ENCODE measurements around the gene XYLT1. TPM values are rescaled to one million over a fixed set of nuclear protein-coding genes. Genes with fewer than 3 reads are reported as not detected.

XYLT1 gene
- total RNA-seq, 1 experiment from 2014 or later: 14.5 TPM

- no peak overlapping the region for H3T11ph ChIP-seq (ENCODE audit: low read length)
- H3K79me1 ChIP-seq (ENCODE audit: insufficient read depth, low read depth, low read length, poor library complexity, severe bottlenecking): no peaks in the 10 kb centered on the region
- Mint-ChIP-seq H3K36me3 (ENCODE audit: insufficient read depth in 1 of 3, low read depth in 3 of 3) (peaks cover 0 to 7% (median 5%) of the 10 kb centered on the region in 3 experiments; a peak in 4 of 7 replicates), H3K27me3 (ENCODE audit: low read depth) (no peaks in the 10 kb centered on the region), H3K4me3 (no peak overlapping the region), H3K27ac (no peak overlapping the region), H3K9me3 (peaks cover 2 to 3% of the 10 kb centered on the region in 2 experiments; a peak in 1 of 5 replicates), H3K4me1 (peaks cover 12 to 17% of the 10 kb centered on the region in 2 experiments)
- no peaks in the 10 kb centered on the region for H3K27me3 ChIP-seq (ENCODE audit: insufficient read depth, low read length)
- no peaks in the 10 kb centered on the region for H3K79me2 ChIP-seq (ENCODE audit: insufficient read depth, low read length)
- WGBS (ENCODE audit: extremely low coverage, insufficient read length, low lambda C conversion rate): no CpG with 5 or more reads among the region's 2 CpGs
- no peak overlapping the region for H2BK120ac ChIP-seq (ENCODE audit: low read depth, low read length, poor library complexity, severe bottlenecking)
- H2BK5ac ChIP-seq (ENCODE audit: insufficient read length, low read length): no peak overlapping the region
- no peaks in the 10 kb centered on the region for H3K23me2 ChIP-seq (ENCODE audit: insufficient read length, low read depth, low read length, poor library complexity, severe bottlenecking)
- H2BK20ac ChIP-seq (ENCODE audit: low read depth, low read length, poor library complexity, severe bottlenecking): no peak overlapping the region
- no peak overlapping the region for H2BK12ac ChIP-seq (ENCODE audit: insufficient read length, low read depth, low read length)
- H3K4ac ChIP-seq (ENCODE audit: low read depth, low read length): no peak overlapping the region
- H4K8ac ChIP-seq (replicated peaks; ENCODE audit: insufficient read length, low read depth, low read length): no peak overlapping the region
- no peak overlapping the region for H4K91ac ChIP-seq (ENCODE audit: insufficient read length, low read depth, low read length)
- H3K4me2 ChIP-seq (ENCODE audit: insufficient read depth, insufficient read length, low read length): no peak overlapping the region
- no peak overlapping the region for H3K9ac ChIP-seq (ENCODE audit: extremely low read depth, insufficient read length, low read length)
- H2AK5ac ChIP-seq (ENCODE audit: insufficient read length, low read length): no peak overlapping the region
- no peaks in the 10 kb centered on the region for H4K20me1 ChIP-seq (ENCODE audit: control insufficient read depth, insufficient read depth, insufficient read length)
- H2BK15ac ChIP-seq (ENCODE audit: low read depth, low read length): no peak overlapping the region
- H3K56ac ChIP-seq (ENCODE audit: insufficient read length, low read depth, low read length): no peak overlapping the region
- no peak overlapping the region for H3K18ac ChIP-seq (ENCODE audit: insufficient read length, low read depth, low read length)
- no peak overlapping the region for H2AFZ ChIP-seq (ENCODE audit: low read length)
- H4K5ac ChIP-seq (ENCODE audit: insufficient read length, low read depth, low read length): no peak overlapping the region
- no peaks in the 10 kb centered on the region for H3K9me3 ChIP-seq (ENCODE audit: control insufficient read depth, low read depth, low read length)
- H3K23ac ChIP-seq (ENCODE audit: insufficient read length, low read depth, low read length): no peak overlapping the region
- no peak overlapping the region for H3K14ac ChIP-seq (ENCODE audit: insufficient read depth, low read length)
- no peak overlapping the region for H3K27ac ChIP-seq (ENCODE audit: insufficient read length, low read depth, low read length)
- no peak for DNase-seq
- TF ChIP-seq, protein P1, sequence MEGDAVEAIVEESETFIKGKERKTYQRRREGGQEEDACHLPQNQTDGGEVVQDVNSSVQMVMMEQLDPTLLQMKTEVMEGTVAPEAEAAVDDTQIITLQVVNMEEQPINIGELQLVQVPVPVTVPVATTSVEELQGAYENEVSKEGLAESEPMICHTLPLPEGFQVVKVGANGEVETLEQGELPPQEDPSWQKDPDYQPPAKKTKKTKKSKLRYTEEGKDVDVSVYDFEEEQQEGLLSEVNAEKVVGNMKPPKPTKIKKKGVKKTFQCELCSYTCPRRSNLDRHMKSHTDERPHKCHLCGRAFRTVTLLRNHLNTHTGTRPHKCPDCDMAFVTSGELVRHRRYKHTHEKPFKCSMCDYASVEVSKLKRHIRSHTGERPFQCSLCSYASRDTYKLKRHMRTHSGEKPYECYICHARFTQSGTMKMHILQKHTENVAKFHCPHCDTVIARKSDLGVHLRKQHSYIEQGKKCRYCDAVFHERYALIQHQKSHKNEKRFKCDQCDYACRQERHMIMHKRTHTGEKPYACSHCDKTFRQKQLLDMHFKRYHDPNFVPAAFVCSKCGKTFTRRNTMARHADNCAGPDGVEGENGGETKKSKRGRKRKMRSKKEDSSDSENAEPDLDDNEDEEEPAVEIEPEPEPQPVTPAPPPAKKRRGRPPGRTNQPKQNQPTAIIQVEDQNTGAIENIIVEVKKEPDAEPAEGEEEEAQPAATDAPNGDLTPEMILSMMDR (conservative IDR thresholded peaks at IDR 0.05): no peak
- no peaks in the 10 kb centered on the region; the same call in 1 of the 2 replicates for H3K4me1 ChIP-seq (ENCODE audit: insufficient read depth, low read length)
Observed at GRCh38 chr16:17213025-17213424, 257.7 kb downstream of the XYLT1 start.

Measured in H9 (cell line).